Liver (tissue), 5 donors: Measurements from ENCODE around the gene IFITM5. TPM values are rescaled to one million over a fixed set of nuclear protein-coding genes. Genes with fewer than 3 reads are reported as not detected.

Experiments
- polyA plus RNA-seq, 2 donors: library from polyadenylated mRNA; stranded (reverse) in 1 of 2; unstranded in 1 of 2; fragments of 200-250 nt in 1 of 2; fragments of >200 nt in 1 of 2; fragmentation: Nextera tagmentation in 1 of 2; extraction: Ambion mirVana in 1 of 2; gene quantifications; one replicate each; pipeline versions ENCODE4 v1.2.1 to v1.2.3, GENCODE V29; 2013 to 2015
- small RNA-seq: library from RNA; depleted of rRNA; stranded (forward); fragments of <200 nt; gene quantifications from one replicate; pipeline ENCODE3, GENCODE V24; 2014
- total RNA-seq, 2 donors: library from RNA; depleted of rRNA; stranded (reverse); fragments of >200 nt; gene quantifications; one replicate each; pipeline ENCODE4 v1.2.3, GENCODE V29; 2014
- donor health status: healthy.
- donor health status: healthy.
- donor health status: healthy.

IFITM5 gene
- total and polyA plus RNA-seq, 4 donors, result not detected

Small RNAs within 50 kb of the gene (small RNA-seq; reads per million reads assigned to genes)
- gene AC136475.6, result not detected

Other genes with a start within 250 kb of the IFITM5 start
- not detected for gene SCGB1C1, start 106.4 kb downstream of the IFITM5 start, total RNA-seq
- gene SCGB1C1, start 106.4 kb downstream of the IFITM5 start, polyA plus RNA-seq, result not detected
- gene BET1L, start 92.1 kb downstream of the IFITM5 start, total RNA-seq, result 10 to 100 TPM in 1 of 2 donors, 1 to 10 TPM in 1; 7.6 to 23.3 TPM
- gene BET1L, start 92.1 kb downstream of the IFITM5 start, polyA plus RNA-seq, result 10 to 100 TPM; 23.5 to 32.6 TPM
- 10 to 100 TPM; 36.7 to 49.6 TPM for gene RIC8A, start 91.8 kb downstream of the IFITM5 start, total RNA-seq
- 10 to 100 TPM; 12.5 to 32.4 TPM for gene RIC8A, start 91.8 kb downstream of the IFITM5 start, polyA plus RNA-seq
- gene SIRT3, start 63.2 kb downstream of the IFITM5 start, total RNA-seq, result 10 to 100 TPM in 1 of 2 donors, 1 to 10 TPM in 1; 9.9 to 13.7 TPM
- 10 to 100 TPM; 15.4 to 17.1 TPM for gene SIRT3, start 63.2 kb downstream of the IFITM5 start, polyA plus RNA-seq
- 10 to 100 TPM; 50.8 to 56.7 TPM for gene PSMD13, start 62.5 kb downstream of the IFITM5 start, total RNA-seq
- gene PSMD13, start 62.5 kb downstream of the IFITM5 start, polyA plus RNA-seq, result 10 to 100 TPM; 48.8 to 54.7 TPM
- gene NLRP6, start 21.1 kb downstream of the IFITM5 start, total RNA-seq, result 1 to 10 TPM in 1 of 2 donors, under 1 TPM in 1; 0.05 to 5.7 TPM
- gene NLRP6, start 21.1 kb downstream of the IFITM5 start, polyA plus RNA-seq, result 1 to 10 TPM in 1 of 2 donors, under 1 TPM in 1; 0.80 to 1.1 TPM
- 10 to 100 TPM in 1 of 2 donors, 1 to 10 TPM in 1; 1.3 to 11.4 TPM for gene PGGHG, start 10.4 kb downstream of the IFITM5 start, total RNA-seq
- gene PGGHG, start 10.4 kb downstream of the IFITM5 start, polyA plus RNA-seq, result 1 to 10 TPM; 5.4 to 9.6 TPM
- gene IFITM2, start 8.3 kb upstream of the IFITM5 start, total RNA-seq, result 10 to 100 TPM in 1 of 2 donors, 1 to 10 TPM in 1; 8.5 to 49.0 TPM
- 1,000 to 10,000 TPM in 1 of 2 donors, 100 to 1,000 TPM in 1; 759 to 1,441 TPM for gene IFITM2, start 8.3 kb upstream of the IFITM5 start, polyA plus RNA-seq
- gene IFITM1, start 14.5 kb upstream of the IFITM5 start, total RNA-seq, result 10 to 100 TPM; 12.6 to 37.4 TPM
- 100 to 1,000 TPM in 1 of 2 donors, 10 to 100 TPM in 1; 96.0 to 113 TPM for gene IFITM1, start 14.5 kb upstream of the IFITM5 start, polyA plus RNA-seq
- 100 to 1,000 TPM in 1 of 2 donors, 10 to 100 TPM in 1; 48.6 to 105 TPM for gene IFITM3, start 21.3 kb upstream of the IFITM5 start, total RNA-seq
- 1,000 to 10,000 TPM; 2,070 to 2,255 TPM for gene IFITM3, start 21.3 kb upstream of the IFITM5 start, polyA plus RNA-seq
- gene B4GALNT4, start 70.0 kb upstream of the IFITM5 start, total RNA-seq, result under 1 TPM; 0.42 TPM
- under 1 TPM in 1 of 2 donors, not detected in 1; 0.15 TPM for gene B4GALNT4, start 70.0 kb upstream of the IFITM5 start, polyA plus RNA-seq
- under 1 TPM; 0.25 to 0.37 TPM for gene PKP3, start 94.7 kb upstream of the IFITM5 start, total RNA-seq
- under 1 TPM in 1 of 2 donors, not detected in 1; 0.08 TPM for gene PKP3, start 94.7 kb upstream of the IFITM5 start, polyA plus RNA-seq
- gene SIGIRR, start 115.5 kb upstream of the IFITM5 start, total RNA-seq, result 10 to 100 TPM; 12.4 to 46.7 TPM
- 10 to 100 TPM; 70.6 to 87.7 TPM for gene SIGIRR, start 115.5 kb upstream of the IFITM5 start, polyA plus RNA-seq
- gene ANO9, start 142.5 kb upstream of the IFITM5 start, total RNA-seq, result under 1 TPM; 0.37 to 0.75 TPM
- under 1 TPM; 0.20 to 0.42 TPM for gene ANO9, start 142.5 kb upstream of the IFITM5 start, polyA plus RNA-seq
- 10 to 100 TPM; 12.0 to 15.6 TPM for gene PTDSS2, start 150.8 kb upstream of the IFITM5 start, total RNA-seq
- 1 to 10 TPM; 5.1 to 8.4 TPM for gene PTDSS2, start 150.8 kb upstream of the IFITM5 start, polyA plus RNA-seq
- 10 to 100 TPM; 68.5 to 77.8 TPM for gene RNH1, start 207.7 kb upstream of the IFITM5 start, total RNA-seq
- 10 to 100 TPM; 75.7 to 99.1 TPM for gene RNH1, start 207.7 kb upstream of the IFITM5 start, polyA plus RNA-seq
- 1 to 10 TPM; 4.7 to 8.6 TPM for gene HRAS, start 236.1 kb upstream of the IFITM5 start, total RNA-seq
- 10 to 100 TPM; 13.2 to 17.4 TPM for gene HRAS, start 236.1 kb upstream of the IFITM5 start, polyA plus RNA-seq
- under 1 TPM; 0.17 to 0.23 TPM for gene LRRC56, start 238.0 kb upstream of the IFITM5 start, total RNA-seq
- gene LRRC56, start 238.0 kb upstream of the IFITM5 start, polyA plus RNA-seq, result under 1 TPM; 0.08 to 0.46 TPM